Cardiac ventricle fibroblast (primary cell): ENCODE data around the gene RAB3A. TPM values are rescaled to one million over a fixed set of nuclear protein-coding genes. Genes with fewer than 3 reads are reported as not detected.

ENCODE experiments used
- total RNA-seq: library from RNA; depleted of rRNA; stranded (reverse); fragments of >200 nt; gene quantifications from 2 replicates; pipeline ENCODE4 v1.2.3, GENCODE V29; 2015

The RAB3A gene, protein sequence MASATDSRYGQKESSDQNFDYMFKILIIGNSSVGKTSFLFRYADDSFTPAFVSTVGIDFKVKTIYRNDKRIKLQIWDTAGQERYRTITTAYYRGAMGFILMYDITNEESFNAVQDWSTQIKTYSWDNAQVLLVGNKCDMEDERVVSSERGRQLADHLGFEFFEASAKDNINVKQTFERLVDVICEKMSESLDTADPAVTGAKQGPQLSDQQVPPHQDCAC
- total RNA-seq, result 0.44 and 1.9 TPM in 2 replicates

DNA sequence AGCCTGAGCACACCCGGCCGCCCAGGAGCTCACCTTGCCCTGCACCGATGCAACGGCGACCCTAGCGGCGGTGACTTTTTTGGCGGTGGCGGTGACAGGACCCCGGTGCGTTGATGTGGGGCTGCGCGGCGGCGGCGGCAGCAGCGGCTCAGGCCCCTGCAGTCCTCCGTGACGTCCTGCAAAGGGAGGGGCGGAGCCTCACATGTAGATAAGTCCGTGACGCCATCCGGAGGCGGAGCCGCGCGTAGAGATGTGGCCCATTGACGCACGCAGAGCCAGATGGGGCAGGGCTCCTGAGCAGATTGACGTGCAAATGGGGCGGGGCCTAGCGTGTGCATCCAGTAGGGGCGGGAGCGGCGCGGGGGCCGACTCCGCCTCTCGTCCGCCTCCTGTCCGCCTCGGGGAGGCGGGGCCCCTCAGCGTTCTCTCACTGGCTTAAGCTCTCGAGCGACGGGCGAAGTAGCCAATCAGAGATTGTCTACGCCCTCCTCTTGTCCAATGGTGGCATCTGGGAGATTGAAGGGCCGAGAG lies at the start of gene RAB3A:
RAB3A (minus strand) TSS at position 180 of the 531 bp plus-strand sequence. CDS start 1,302 bp downstream, outside the sequence.

DNA sequence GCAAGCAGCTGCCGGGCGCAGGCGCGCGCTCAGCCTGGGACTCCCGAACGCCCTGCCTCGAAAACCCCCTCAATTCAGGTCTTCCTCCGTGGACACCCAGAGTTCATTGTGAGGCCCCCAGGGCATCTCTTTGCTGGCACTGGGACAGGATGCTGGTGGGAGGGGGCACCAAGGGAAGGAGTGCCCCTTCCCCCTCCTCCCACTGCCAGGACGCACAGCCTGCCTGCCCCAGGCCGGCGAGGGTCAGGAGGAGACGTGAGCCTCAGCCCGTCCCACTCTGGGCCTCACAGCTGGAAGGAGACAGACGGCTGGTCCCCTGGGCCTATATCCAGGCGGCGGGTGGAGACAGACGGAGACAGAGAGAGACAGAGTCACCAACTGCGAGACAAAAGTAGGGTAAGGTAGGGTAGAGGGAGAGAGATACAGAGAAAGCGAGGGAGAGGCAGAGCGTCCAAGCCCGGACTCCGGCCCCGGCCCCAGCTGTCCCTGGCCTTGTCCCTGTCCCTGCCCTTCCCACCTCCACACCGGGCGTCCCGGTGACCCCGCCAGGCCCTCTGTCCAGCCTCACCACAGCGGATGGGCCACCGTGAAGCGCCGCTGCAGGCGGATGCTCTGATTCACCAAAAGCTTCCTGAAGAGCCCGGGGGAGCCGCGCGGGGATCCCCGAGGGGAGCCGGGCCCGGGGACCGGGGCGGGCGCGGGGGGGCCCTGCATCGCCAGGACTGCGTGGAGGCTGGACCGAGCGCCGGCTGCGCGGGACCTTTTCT lies 22.0 kb upstream of the RAB3A start, which contains the start of gene PDE4C:
PDE4C (minus strand) TSS at position 737 of the 767 bp plus-strand sequence; CDS start at position 714, 23 bp downstream.

DNA sequence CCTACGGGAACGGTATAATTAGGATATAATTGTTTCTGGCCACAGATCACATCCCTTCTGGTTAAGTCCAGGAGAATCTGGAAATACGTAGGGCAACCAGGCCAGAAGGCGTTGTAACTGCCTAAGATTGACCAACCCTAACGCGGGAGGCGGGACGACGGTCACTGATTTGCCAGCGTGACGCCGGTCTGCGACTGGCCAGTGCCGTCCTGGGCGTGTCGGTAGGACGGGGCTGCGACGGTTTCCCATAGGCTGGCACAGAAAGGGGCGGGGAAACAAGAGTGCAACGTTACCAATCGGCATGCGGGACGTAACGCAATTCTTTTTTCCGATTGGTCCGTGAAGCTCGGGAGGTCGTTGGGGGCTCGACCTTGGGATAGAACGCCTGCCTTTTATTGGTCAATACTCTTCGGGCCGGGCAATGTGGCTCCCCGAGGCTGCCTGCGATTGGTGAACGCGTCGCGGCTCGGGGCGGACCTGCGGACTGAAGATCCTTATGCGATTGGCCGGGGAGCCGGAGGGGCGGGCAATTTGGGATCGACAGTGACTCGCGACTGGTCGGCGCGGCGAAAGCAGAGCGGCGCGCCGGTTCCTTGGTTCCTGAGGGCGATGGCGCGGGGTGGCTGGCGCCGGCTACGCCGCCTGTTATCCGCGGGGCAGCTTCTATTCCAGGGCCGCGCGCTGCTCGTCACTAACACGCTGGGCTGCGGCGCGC lies 11.0 kb downstream of the RAB3A start, which contains the start of gene MPV17L2:
MPV17L2 (plus strand) TSS at position 546 of the 715 bp plus-strand sequence; CDS start at position 610, 64 bp downstream.

DNA sequence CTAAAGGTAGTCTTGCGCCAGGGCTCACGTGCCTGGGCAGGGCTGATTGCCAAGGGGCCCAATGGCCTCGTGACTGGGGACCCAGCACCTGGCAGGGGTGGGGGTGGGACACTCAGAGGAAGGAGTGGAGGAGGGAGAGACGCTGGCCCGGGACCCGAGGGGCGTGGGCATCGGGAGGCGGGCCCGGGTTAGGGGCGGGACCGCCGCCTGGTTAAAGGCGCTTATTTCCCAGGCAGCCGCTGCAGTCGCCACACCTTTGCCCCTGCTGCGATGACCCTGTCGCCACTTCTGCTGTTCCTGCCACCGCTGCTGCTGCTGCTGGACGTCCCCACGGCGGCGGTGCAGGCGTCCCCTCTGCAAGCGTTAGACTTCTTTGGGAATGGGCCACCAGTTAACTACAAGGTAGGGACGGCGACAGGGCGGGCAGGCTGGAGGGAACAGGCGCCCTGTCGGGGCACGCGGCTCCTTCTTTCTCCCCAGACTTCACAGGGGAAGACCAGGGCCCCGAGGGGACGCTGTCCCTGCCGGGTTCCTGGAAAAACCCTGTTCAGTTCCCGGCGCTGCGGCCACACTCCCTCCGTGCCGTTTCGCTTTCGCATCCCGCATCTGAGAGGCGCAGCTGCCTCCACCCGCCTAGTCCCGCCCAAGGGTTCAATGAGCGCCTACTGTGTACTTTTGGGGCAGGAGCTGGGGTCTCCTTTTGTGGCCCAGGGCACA lies 30.1 kb downstream of the RAB3A start, which contains the start of gene IFI30:
IFI30 (plus strand) TSS at position 242 of the 717 bp plus-strand sequence; CDS start at position 271, 29 bp downstream.

DNA sequence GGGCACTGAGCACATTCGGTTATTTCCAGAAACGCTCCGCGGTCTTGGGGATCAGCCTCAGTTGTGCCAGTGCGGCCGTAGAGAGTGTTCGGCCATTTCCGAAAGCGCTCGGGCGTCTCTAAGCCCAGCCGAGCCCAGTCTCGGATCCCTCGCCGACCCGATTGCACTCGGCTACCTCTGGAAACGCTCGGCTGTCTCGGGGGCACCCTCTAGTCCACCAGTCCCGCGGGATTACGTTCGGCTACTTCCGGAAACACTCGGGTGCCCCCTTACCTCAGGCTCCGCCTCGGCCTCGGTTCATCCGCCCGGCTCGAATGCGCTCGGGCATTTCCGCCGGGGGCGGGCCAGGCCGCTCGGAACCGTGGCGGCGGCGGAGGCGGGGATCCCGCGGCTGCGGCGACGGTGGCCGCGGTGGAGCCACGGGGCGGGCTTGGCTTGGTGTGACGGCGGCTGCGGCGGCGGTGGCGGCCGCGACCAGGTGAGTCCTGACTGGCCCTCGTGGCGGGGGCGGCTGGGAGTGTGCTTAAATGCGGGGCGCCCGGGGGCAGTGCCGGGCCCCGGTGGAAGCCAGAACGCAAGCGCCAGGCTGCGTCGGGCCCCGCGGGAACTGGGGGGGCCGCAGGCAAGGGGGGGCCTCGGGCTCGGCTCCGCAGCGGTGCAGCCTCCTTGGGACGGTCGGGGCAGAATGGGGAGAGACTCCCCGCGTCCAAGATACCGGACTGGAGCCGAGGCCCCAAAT lies 50.9 kb downstream of the RAB3A start, which contains the start of gene PIK3R2:
PIK3R2 (plus strand) TSS at position 347 of the 739 bp plus-strand sequence. CDS start 2,717 bp downstream, outside the sequence.

Other genes with a start within 250 kb of the RAB3A start
- gene KCNN1, start 236.9 kb downstream of the RAB3A start, total RNA-seq, result 0.06 TPM in 1 of 2 replicates, not detected in the other
- 16.6 and 23.1 TPM in 2 replicates for gene ARRDC2, start 195.9 kb downstream of the RAB3A start, total RNA-seq
- not detected in 2 replicates for gene IL12RB1, start 117.1 kb downstream of the RAB3A start, total RNA-seq
- 3.9 and 4.8 TPM in 2 replicates for gene MAST3, start 106.3 kb downstream of the RAB3A start, total RNA-seq
- 55.4 and 60.7 TPM in 2 replicates for gene PIK3R2, start 50.9 kb downstream of the RAB3A start, total RNA-seq
- gene IFI30, start 30.2 kb downstream of the RAB3A start, total RNA-seq, result 15.2 and 17.1 TPM in 2 replicates
- gene MPV17L2, start 10.8 kb downstream of the RAB3A start, total RNA-seq, result 19.3 and 28.0 TPM in 2 replicates
- gene PDE4C, start 22.4 kb upstream of the RAB3A start, total RNA-seq, result not detected in 2 replicates
- gene IQCN, start 70.4 kb upstream of the RAB3A start, total RNA-seq, result 0.15 and 0.25 TPM in 2 replicates
- gene JUND, start 77.6 kb upstream of the RAB3A start, total RNA-seq, result 120 and 130 TPM in 2 replicates
- gene LSM4, start 119.0 kb upstream of the RAB3A start, total RNA-seq, result 76.8 and 98.9 TPM in 2 replicates
- 6.6 and 14.5 TPM in 2 replicates for gene PGPEP1, start 136.6 kb upstream of the RAB3A start, total RNA-seq
- gene GDF15, start 182.1 kb upstream of the RAB3A start, total RNA-seq, result 19.3 and 20.2 TPM in 2 replicates
- not detected in 2 replicates for gene LRRC25, start 193.6 kb upstream of the RAB3A start, total RNA-seq
- 78.5 and 82.7 TPM in 2 replicates for gene SSBP4, start 215.4 kb upstream of the RAB3A start, total RNA-seq
- gene ISYNA1, start 234.1 kb upstream of the RAB3A start, total RNA-seq, result 16.5 and 19.8 TPM in 2 replicates